ENCODE measurements around the gene PAX3.

The PAX3 gene

DNA sequence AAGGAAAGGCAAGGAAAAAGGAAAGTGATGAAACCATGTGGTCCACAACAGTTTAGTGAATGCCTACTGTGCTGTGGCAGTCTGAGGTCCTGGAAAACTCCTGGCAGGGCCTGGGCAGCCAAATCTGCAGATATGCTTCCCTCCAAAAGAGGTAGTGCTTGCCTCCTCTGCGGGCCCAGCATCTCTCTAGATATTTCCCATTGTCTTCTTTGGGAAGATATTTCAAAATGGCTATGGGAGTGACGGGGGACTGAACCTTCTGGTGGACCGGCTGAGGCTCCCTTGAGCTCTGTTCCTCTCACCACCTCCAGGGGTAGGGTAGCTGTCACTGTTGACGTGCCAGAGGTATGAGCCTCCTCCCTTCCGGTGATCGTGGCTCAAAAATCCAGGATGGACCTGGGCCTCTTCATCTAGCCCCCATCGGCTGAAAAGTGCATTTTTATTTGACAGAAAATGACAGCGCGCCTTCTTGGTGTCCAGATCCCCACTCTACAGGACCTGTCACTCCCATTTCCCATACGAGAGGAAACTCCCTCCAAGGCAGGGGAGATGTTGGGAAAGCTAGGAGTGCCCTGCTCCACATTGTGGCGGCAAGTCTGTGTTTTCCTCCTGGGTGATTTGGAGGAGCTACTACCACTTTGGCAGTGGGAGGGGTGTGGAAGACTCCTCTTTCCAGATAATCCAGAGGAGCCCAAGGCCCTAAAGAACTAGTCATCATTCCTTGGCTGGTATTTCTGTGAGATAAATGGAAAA lies 9.4 kb upstream of the PAX3 start:
- peaks cover 100% of the 10 kb centered on the region for H3K27me3 ChIP-seq (replicated peaks; ENCODE audit: control insufficient read depth, insufficient read depth, low read length)
- no peak overlapping the region for H3K4me3 ChIP-seq (ENCODE audit: low read length)
- peaks cover 13% of the 10 kb centered on the region for H3K9me3 ChIP-seq (ENCODE audit: control insufficient read depth, low read length)
- H3K9ac ChIP-seq (ENCODE audit: low read length), result no peak overlapping the region
- no peaks in the 10 kb centered on the region for H3K36me3 ChIP-seq (ENCODE audit: control insufficient read depth, insufficient read depth, low read length, severe bottlenecking)
- peaks cover 6% of the 10 kb centered on the region for H3K4me1 ChIP-seq (ENCODE audit: control insufficient read depth, insufficient read depth, low read length)
- no peak for DNase-seq (ENCODE audit: low read depth)

- no peak overlapping the region for H3K4me3 ChIP-seq (ENCODE audit: low read length)
- no peak for DNase-seq (ENCODE audit: low read depth)
- H3K36me3 ChIP-seq (ENCODE audit: control insufficient read depth, insufficient read depth, low read length, severe bottlenecking), result no peaks in the 10 kb centered on the region
- peaks cover 16% of the 10 kb centered on the region for H3K9me3 ChIP-seq (ENCODE audit: control insufficient read depth, low read length)
- peaks cover 6% of the 10 kb centered on the region for H3K4me1 ChIP-seq (ENCODE audit: control insufficient read depth, insufficient read depth, low read length)
- H3K9ac ChIP-seq (ENCODE audit: low read length), result no peak overlapping the region
- peaks cover 100% of the 10 kb centered on the region for H3K27me3 ChIP-seq (replicated peaks; ENCODE audit: control insufficient read depth, insufficient read depth, low read length)
These were observed 8.5 kb upstream of the PAX3 start for GRCh38 chr2:222307143-222307756.

- no peaks in the 10 kb centered on the region for H3K36me3 ChIP-seq (ENCODE audit: control insufficient read depth, insufficient read depth, low read length, severe bottlenecking)
- no peak overlapping the region for H3K9ac ChIP-seq (ENCODE audit: low read length)
- no peak for DNase-seq (ENCODE audit: low read depth)
- H3K27me3 ChIP-seq (replicated peaks; ENCODE audit: control insufficient read depth, insufficient read depth, low read length), result peaks cover 100% of the 10 kb centered on the region
- H3K4me1 ChIP-seq (ENCODE audit: control insufficient read depth, insufficient read depth, low read length), result peaks cover 6% of the 10 kb centered on the region
- H3K4me3 ChIP-seq (ENCODE audit: low read length), result peak overlapping the region; percentile 79
- peaks cover 16% of the 10 kb centered on the region for H3K9me3 ChIP-seq (ENCODE audit: control insufficient read depth, low read length)
These were observed 7.8 kb upstream of the PAX3 start for GRCh38 chr2:222306393-222307142.

GRCh38 chr2:222305516-222306392 lies 7.0 kb upstream of the PAX3 start:
- Histone ChIP-seq H3K4me3 (ENCODE audit: low read length) (peak overlapping the region; percentile 79), H3K4me1 (ENCODE audit: control insufficient read depth, insufficient read depth, low read length) (peaks cover 6% of the 10 kb centered on the region)
- DNase-seq (ENCODE audit: low read depth), result peak; percentile 65

DNA sequence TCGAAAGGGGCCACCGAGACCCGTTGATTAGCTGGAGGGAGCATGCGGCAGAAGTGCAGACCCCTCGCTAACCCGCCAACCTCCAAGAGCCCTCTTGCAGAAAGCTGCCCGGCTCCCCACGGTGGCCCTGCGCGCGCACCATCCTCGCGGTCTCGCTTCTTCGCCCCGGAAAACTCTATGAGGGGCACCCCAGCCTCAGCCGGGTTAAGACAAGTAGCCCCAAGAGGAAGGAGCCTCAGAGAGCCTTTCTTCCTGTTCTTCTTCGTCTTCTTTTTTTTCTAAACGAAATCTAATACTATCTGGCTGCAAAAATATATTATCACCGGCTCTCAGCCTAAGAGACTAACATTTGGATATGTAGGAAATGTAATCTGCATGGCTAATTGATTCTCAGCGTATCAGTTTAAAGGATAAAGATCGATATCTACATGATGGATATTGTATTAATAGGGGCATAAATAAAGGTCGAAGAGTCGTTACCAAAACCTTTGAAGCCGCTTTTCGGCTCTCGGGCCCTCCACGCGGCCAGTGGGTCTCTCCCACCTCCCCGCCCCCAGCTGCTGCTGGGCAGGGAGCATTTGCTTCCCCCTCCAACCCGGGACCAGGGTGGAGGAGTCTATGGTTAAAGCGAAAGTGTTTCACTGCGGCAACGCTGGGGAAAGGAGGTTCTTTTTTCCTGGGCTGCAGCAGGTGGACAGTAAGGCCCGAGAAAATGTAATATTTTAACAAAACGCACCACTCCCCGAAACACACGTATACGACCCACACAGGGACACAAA lies 6.1 kb upstream of the PAX3 start:
- Histone ChIP-seq H3K4me3 (ENCODE audit: low read length) (peak overlapping the region; percentile 79), H3K27me3 (replicated peaks; ENCODE audit: control insufficient read depth, insufficient read depth, low read length) (peaks cover 100% of the 10 kb centered on the region), H3K36me3 (ENCODE audit: control insufficient read depth, insufficient read depth, low read length, severe bottlenecking) (no peaks in the 10 kb centered on the region), H3K4me1 (ENCODE audit: control insufficient read depth, insufficient read depth, low read length) (peaks cover 6% of the 10 kb centered on the region), H3K9me3 (ENCODE audit: control insufficient read depth, low read length) (peaks cover 16% of the 10 kb centered on the region), H3K9ac (ENCODE audit: low read length) (no peak overlapping the region)
- DNase-seq (ENCODE audit: low read depth), result no peak

More at GRCh38 chr2:222305516-222306392, 7.0 kb upstream of the PAX3 start:
- no peak overlapping the region for H3K9ac ChIP-seq (ENCODE audit: low read length)
- peaks cover 100% of the 10 kb centered on the region for H3K27me3 ChIP-seq (replicated peaks; ENCODE audit: control insufficient read depth, insufficient read depth, low read length)
- H3K9me3 ChIP-seq (ENCODE audit: control insufficient read depth, low read length), result peaks cover 16% of the 10 kb centered on the region
- H3K36me3 ChIP-seq (ENCODE audit: control insufficient read depth, insufficient read depth, low read length, severe bottlenecking), result no peaks in the 10 kb centered on the region

DNA sequence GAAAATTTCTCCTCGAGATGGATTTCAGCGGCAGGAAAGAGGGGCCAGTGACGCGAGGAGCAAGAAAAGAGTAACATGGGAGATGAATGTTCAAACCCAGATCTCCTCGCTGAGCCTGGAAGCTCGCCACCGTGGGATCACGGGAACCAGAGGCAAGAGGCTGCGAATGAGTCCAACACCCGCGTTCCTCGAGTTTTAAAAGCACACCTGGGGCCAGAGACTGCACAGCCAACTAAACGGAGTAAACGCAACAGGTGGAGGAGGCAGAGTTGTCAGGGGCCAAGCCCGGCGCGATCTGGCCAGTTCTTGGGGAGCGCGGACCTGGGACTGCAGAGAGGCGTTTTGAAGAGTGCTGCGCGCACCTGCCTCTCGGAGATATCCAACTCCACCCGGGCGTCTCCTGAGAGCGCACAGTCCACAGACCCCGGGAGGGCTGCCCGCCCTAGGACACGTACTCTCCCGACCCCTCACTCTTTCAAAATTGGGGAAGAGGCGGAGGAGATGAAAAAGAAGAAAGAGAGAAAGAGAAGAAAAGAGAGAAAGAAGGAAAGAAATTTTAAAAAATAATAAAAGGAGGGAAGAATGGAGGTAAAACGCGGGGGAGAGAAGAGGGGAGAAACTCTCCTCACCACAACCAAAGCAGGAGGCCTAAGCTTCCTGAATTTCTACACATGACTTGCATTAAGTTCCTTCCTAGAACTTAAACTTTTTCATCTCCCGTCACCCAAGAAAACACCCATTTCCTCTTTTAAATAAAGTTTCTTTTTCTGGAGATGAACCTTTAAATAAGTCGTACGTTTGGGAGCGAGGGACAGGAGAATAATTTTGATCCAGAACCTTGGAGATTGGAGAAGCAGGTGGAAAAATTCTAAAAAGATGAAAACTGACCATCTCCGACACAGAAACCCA lies 5.3 kb upstream of the PAX3 start:
- DNase-seq (ENCODE audit: low read depth), result no peak
- Histone ChIP-seq H3K36me3 (ENCODE audit: control insufficient read depth, insufficient read depth, low read length, severe bottlenecking) (no peaks in the 10 kb centered on the region), H3K4me3 (ENCODE audit: low read length) (no peak overlapping the region), H3K9ac (ENCODE audit: low read length) (no peak overlapping the region), H3K4me1 (ENCODE audit: control insufficient read depth, insufficient read depth, low read length) (peaks cover 6% of the 10 kb centered on the region), H3K27me3 (replicated peaks; ENCODE audit: control insufficient read depth, insufficient read depth, low read length) (peaks cover 100% of the 10 kb centered on the region), H3K9me3 (ENCODE audit: control insufficient read depth, low read length) (peaks cover 18% of the 10 kb centered on the region)

DNA sequence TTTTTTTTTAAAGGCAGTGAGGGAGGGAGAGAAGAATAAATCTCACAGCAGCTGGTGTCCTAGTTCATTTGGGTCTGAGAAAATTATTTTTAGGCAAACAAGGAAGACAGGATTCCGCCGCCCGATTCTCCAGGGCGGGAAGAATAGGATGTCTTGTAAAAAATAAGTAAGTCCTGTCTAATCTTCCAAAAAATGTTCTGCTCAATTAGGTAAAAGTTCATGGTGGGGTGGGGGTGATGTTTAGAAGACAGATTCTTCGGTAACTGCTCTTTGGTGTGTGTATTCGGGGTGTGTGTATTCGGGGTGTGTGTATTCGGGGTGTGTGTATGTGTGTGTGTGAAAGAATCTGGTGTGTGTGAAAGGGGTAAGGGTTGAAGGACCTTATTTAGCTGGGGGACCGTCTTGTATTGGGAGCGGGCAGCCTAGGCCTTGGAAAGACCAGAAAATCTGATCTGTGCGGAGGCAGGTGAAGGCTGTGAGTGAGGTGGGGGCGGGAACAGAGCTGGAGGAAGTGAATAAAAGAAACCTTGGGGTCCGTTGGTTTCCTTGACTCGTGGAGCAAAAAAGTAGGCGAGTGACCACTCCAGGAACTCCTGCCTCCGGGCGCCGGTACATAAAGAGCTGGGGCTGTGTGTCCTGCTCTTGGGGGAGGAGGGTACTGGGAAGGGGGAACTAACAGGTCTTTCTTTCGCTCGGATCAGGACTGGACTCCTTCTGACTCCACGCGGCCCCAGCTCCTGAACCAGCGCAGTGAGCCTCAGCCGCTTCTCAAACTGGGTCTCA lies 4.4 kb upstream of the PAX3 start:
- H3K27me3 ChIP-seq (replicated peaks; ENCODE audit: control insufficient read depth, insufficient read depth, low read length), result peaks cover 100% of the 10 kb centered on the region
- DNase-seq (ENCODE audit: low read depth), result no peak
- H3K4me1 ChIP-seq (ENCODE audit: control insufficient read depth, insufficient read depth, low read length), result peaks cover 6% of the 10 kb centered on the region
- peaks cover 17% of the 10 kb centered on the region for H3K9me3 ChIP-seq (ENCODE audit: control insufficient read depth, low read length)
- no peak overlapping the region for H3K4me3 ChIP-seq (ENCODE audit: low read length)
- H3K9ac ChIP-seq (ENCODE audit: low read length), result no peak overlapping the region
- no peaks in the 10 kb centered on the region for H3K36me3 ChIP-seq (ENCODE audit: control insufficient read depth, insufficient read depth, low read length, severe bottlenecking)

DNA sequence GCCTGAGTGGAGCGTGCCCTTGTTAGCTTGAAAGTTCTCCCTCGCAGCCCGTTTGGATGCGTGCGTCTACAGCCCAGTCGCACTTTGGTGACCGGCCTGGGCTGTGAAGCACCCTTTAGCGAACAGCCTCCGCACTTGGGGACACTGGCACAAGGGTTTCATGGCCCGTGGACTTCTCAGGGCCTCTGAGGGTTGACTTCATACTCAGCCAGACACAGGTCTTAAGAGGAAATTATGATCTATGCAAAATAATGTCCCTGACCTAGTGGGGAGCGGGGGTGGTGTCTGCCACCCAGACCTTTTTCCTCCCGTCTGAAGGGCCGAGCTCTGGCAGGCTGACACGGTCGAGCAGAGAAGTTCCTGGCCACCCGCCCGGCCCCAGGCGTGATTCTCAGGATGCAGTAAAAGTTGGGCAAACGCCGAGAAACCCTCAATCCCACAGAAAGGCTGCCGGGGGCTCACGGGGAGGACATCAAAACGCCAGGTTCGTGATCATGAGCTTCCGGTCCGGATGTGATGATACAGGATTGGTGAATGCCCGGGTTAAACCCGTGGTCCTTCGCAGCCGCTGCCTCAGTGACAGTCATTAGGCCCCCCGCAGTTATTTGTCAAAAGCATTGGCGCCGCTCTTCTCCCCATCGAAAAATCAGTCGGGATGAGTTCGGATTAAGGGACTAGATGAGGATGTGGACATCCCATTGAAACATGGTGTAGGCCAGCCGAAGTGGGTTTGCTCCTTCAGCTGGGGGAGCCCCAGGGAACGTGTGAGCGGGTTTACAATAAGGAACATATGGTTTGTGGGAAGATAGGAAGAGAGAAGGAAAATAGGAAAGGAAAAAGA lies 3.6 kb upstream of the PAX3 start:
- H3K4me1 ChIP-seq (ENCODE audit: control insufficient read depth, insufficient read depth, low read length), result peaks cover 6% of the 10 kb centered on the region
- H3K36me3 ChIP-seq (ENCODE audit: control insufficient read depth, insufficient read depth, low read length, severe bottlenecking), result no peaks in the 10 kb centered on the region
- peaks cover 99% of the 10 kb centered on the region for H3K27me3 ChIP-seq (replicated peaks; ENCODE audit: control insufficient read depth, insufficient read depth, low read length)
- peaks cover 14% of the 10 kb centered on the region for H3K9me3 ChIP-seq (ENCODE audit: control insufficient read depth, low read length)
- no peak for DNase-seq (ENCODE audit: low read depth)
- H3K4me3 ChIP-seq (ENCODE audit: low read length), result no peak overlapping the region
- H3K9ac ChIP-seq (ENCODE audit: low read length), result no peak overlapping the region

GRCh38 chr2:222301796-222302118 lies 3.0 kb upstream of the PAX3 start:
- peaks cover 16% of the 10 kb centered on the region for H3K9me3 ChIP-seq (ENCODE audit: control insufficient read depth, low read length)
- peaks cover 6% of the 10 kb centered on the region for H3K4me1 ChIP-seq (ENCODE audit: control insufficient read depth, insufficient read depth, low read length)
- H3K4me3 ChIP-seq (ENCODE audit: low read length), result no peak overlapping the region
- no peak for DNase-seq (ENCODE audit: low read depth)
- peaks cover 99% of the 10 kb centered on the region for H3K27me3 ChIP-seq (replicated peaks; ENCODE audit: control insufficient read depth, insufficient read depth, low read length)
- no peak overlapping the region for H3K9ac ChIP-seq (ENCODE audit: low read length)
- H3K36me3 ChIP-seq (ENCODE audit: control insufficient read depth, insufficient read depth, low read length, severe bottlenecking), result no peaks in the 10 kb centered on the region
